ENCODE measurements around the gene CADM1.

- TF ChIP-seq REST (IDR thresholded peaks at IDR 0.05; ENCODE audit: low read depth, low read length) (no peak), EED (IDR thresholded peaks at IDR 0.05; ENCODE audit: low read depth) (no peak), ZNF384 (IDR thresholded peaks at IDR 0.05; ENCODE audit: borderline replicate concordance, low read depth, low read length) (no peak), POLR2A (IDR thresholded peaks at IDR 0.05; ENCODE audit: low read depth, low read length) (no peak), RAD21 (IDR thresholded peaks at IDR 0.05; ENCODE audit: insufficient read depth, low read depth, low read length) (no peak), POLR2AphosphoS5 (IDR thresholded peaks at IDR 0.05; ENCODE audit: low read length) (no peak), BRCA1 (IDR thresholded peaks at IDR 0.05; ENCODE audit: low read depth, low read length) (no peak), USF1 (IDR thresholded peaks at IDR 0.05; ENCODE audit: borderline replicate concordance, extremely low read length, insufficient read depth, low read depth, low read length) (no peak), EZH2 (IDR thresholded peaks at IDR 0.05; ENCODE audit: borderline replicate concordance, control insufficient read depth, low read depth, low read length) (no peak), CTCF (IDR thresholded peaks at IDR 0.05 in 2 of 3, conservative IDR thresholded peaks at IDR 0.05 in 1 of 3; ENCODE audit: control insufficient read depth in 2 of 3, extremely low read depth in 1 of 3, insufficient read depth in 1 of 3, low read depth in 3 of 3, low read length in 3 of 3) (no peak), EP300 (IDR thresholded peaks at IDR 0.05; ENCODE audit: borderline replicate concordance in 1 of 2, control insufficient read depth in 1 of 2, low read depth in 2 of 2, low read length in 2 of 2) (no peak)
Observed at GRCh38 chr11:115188188-115188897, 315.9 kb downstream of the CADM1 start.
